Large intestine (tissue), 3 donors: ENCODE results near the gene CNTN4. TPM values are rescaled to one million over a fixed set of nuclear protein-coding genes. Genes with fewer than 3 reads are reported as not detected.
"Not testable (repeated sequence)": the region's sequence is repeated elsewhere in the genome, so short reads cannot be mapped to it uniquely, and the experiment has no call there.

Source experiments
- DNase-seq, 2 donors: peaks; one replicate each; pipeline versions ENCODE4 v3.0.0 to v3.0.0-alpha.2; 2013
- H3K27ac ChIP-seq: one replicate; pipeline ENCODE4 v1.5.1; 2013; ENCODE audit warnings: low read length
- H3K27me3 ChIP-seq: 2 replicates; pipeline ENCODE4 v1.6.1; 2013; ENCODE audit warnings: low read length; ENCODE audit not compliant: control insufficient read depth, insufficient read depth
- H3K36me3 ChIP-seq: 2 replicates; pipeline ENCODE4 v1.6.1; 2013; ENCODE audit warnings: low read length; ENCODE audit not compliant: control insufficient read depth, insufficient read depth
- H3K4me1 ChIP-seq: one replicate; pipeline ENCODE4 v1.6.1; 2013; ENCODE audit warnings: low read length; ENCODE audit not compliant: control insufficient read depth, insufficient read depth
- H3K4me3 ChIP-seq: one replicate; pipeline ENCODE4 v1.5.1; 2013; ENCODE audit warnings: low read length
- H3K9me3 ChIP-seq: one replicate; pipeline ENCODE4 v1.6.1; 2013; ENCODE audit warnings: mild to moderate bottlenecking, low read depth, low read length, moderate library complexity; ENCODE audit not compliant: control insufficient read depth
- WGBS: methylation state at CpG from one replicate; pipeline ENCODE4 v1.1.5; 2013; ENCODE audit warnings: low lambda C conversion rate; ENCODE audit not compliant: insufficient coverage; 5-methylcytosine and 5-hydroxymethylcytosine counted together
- polyA plus RNA-seq: library from polyadenylated mRNA; unstranded; fragments of 120-200 nt; gene quantifications from one replicate; pipeline ENCODE4 v1.2.1, GENCODE V29; 2013

The CNTN4 gene
- polyA plus RNA-seq, 1 donor, result 9.3 TPM

- no peak overlapping the region for H3K4me3 ChIP-seq
- no peak overlapping the region for H3K27ac ChIP-seq
- WGBS, result no CpG with 5 or more reads among the region's 2 CpGs
- no peaks in the 10 kb centered on the region for H3K9me3 ChIP-seq
- no peak for DNase-seq
- H3K27me3 ChIP-seq, result no peaks in the 10 kb centered on the region
- no peaks in the 10 kb centered on the region for H3K4me1 ChIP-seq
- no peaks in the 10 kb centered on the region for H3K36me3 ChIP-seq
Measured at GRCh38 chr3:2784627-2785026, 686.0 kb downstream of the CNTN4 start.

- Histone ChIP-seq H3K4me3 (no peak overlapping the region), H3K27ac (no peak overlapping the region), H3K27me3 (no peaks in the 10 kb centered on the region), H3K36me3 (no peaks in the 10 kb centered on the region), H3K9me3 (no peaks in the 10 kb centered on the region), H3K4me1 (no peaks in the 10 kb centered on the region)
- no CpG with 5 or more reads among the region's 1 CpG for WGBS
- no peak for DNase-seq
Measured at GRCh38 chr3:2790266-2790815, 691.7 kb downstream of the CNTN4 start.

GRCh38 chr3:2792432-2792831, 693.8 kb downstream of the CNTN4 start:
- Histone ChIP-seq H3K9me3 (no peaks in the 10 kb centered on the region), H3K27ac (no peak overlapping the region), H3K27me3 (no peaks in the 10 kb centered on the region), H3K4me1 (no peaks in the 10 kb centered on the region), H3K36me3 (no peaks in the 10 kb centered on the region), H3K4me3 (no peak overlapping the region)
- WGBS, result no CpG with 5 or more reads among the region's 1 CpG
- no peak for DNase-seq

- Histone ChIP-seq H3K36me3 (no peaks in the 10 kb centered on the region), H3K27me3 (no peaks in the 10 kb centered on the region), H3K27ac (no peak overlapping the region), H3K4me3 (no peak overlapping the region), H3K4me1 (no peaks in the 10 kb centered on the region), H3K9me3 (no peaks in the 10 kb centered on the region)
- WGBS, result no CpG with 5 or more reads among the region's 1 CpG
- no peak for DNase-seq
Measured at GRCh38 chr3:2793987-2794386, 695.3 kb downstream of the CNTN4 start.

DNA sequence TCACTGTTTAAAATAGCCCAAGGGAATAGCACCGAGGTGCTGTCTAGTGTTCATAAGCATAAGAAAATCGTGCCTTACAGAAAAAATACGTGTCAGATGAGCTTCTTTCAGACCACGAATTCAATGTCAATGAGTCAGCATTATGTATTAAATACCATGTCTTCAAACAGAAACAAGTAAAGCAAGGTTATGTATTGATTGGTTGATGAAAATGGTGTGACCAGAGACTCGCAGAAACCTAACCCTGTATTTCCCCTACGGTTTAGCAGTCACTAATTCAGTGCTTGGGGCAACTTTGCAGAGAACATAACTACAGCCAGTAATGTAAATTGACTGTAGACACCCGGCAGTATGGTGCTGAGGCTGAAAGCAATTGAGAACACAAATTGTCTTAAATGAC, 703.8 kb downstream of the CNTN4 start:
- Histone ChIP-seq H3K27me3 (no peaks in the 10 kb centered on the region), H3K4me1 (no peaks in the 10 kb centered on the region), H3K4me3 (no peak overlapping the region), H3K9me3 (no peaks in the 10 kb centered on the region), H3K36me3 (no peaks in the 10 kb centered on the region), H3K27ac (no peak overlapping the region)
- WGBS, result no CpG with 5 or more reads among the region's 7 CpGs
- DNase-seq, result no peak

GRCh38 chr3:2807514-2807913, 708.8 kb downstream of the CNTN4 start:
- DNase-seq, result no peak
- no peaks in the 10 kb centered on the region for H3K36me3 ChIP-seq
- WGBS, result no CpG with 5 or more reads among the region's 1 CpG

GRCh38 chr3:2810723-2811122, 712.1 kb downstream of the CNTN4 start:
- Histone ChIP-seq H3K27me3 (no peaks in the 10 kb centered on the region), H3K4me3 (no peak overlapping the region), H3K27ac (no peak overlapping the region), H3K9me3 (no peaks in the 10 kb centered on the region), H3K36me3 (no peaks in the 10 kb centered on the region), H3K4me1 (no peaks in the 10 kb centered on the region)
- DNase-seq, result no peak
- WGBS, result no CpG with 5 or more reads among the region's 1 CpG

More at GRCh38 chr3:2807514-2807913, 708.8 kb downstream of the CNTN4 start:
- H3K4me3 ChIP-seq, result no peak overlapping the region
- H3K4me1 ChIP-seq, result no peaks in the 10 kb centered on the region
- no peak overlapping the region for H3K27ac ChIP-seq
- no peaks in the 10 kb centered on the region for H3K9me3 ChIP-seq
- H3K27me3 ChIP-seq, result no peaks in the 10 kb centered on the region

DNA sequence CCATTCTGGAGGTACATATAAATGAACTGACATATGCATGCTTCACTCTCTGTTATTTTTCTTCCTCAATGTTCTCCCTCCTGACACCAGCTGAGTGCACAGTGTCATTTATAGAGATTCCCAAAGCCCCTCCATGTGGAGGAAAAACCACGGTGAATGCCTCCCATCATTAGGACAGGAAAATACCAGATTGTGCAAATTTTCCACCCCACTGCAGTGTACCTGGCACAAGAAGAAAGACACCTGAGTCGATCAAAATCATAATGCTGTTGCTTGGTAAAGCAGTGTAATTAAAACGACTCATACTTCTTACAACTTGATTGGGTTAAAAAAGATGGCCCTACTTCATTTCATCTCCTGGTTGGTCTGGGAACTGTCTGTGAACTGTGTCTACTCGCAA, 720.9 kb downstream of the CNTN4 start:
- no CpG with 5 or more reads among the region's 4 CpGs for WGBS
- H3K36me3 ChIP-seq, result no peaks in the 10 kb centered on the region
- H3K27ac ChIP-seq, result no peak overlapping the region
- H3K4me1 ChIP-seq, result no peaks in the 10 kb centered on the region
- no peaks in the 10 kb centered on the region for H3K9me3 ChIP-seq
- H3K4me3 ChIP-seq, result no peak overlapping the region
- DNase-seq, result no peak
- H3K27me3 ChIP-seq, result no peaks in the 10 kb centered on the region

DNA sequence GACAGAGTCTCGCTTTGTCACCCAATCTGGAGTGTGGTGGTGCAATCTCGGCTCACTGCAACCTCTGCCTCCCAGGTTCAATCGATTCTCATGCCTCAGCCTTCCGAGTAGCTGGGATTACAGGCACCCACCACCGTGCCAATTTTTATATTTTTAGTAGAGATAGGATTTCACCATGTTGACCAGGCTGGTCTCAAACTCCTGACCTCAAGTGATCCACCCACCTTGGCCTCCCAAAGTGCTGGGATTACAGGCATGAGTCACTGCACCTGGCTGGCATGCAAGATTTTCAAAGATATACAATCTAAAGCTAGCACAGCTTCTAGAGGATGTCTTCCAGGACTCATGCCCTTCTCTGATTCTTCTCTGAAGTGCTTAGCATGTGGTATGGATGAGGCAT, 722.3 kb downstream of the CNTN4 start:
- not testable (repeated sequence) for DNase-seq, H3K27ac ChIP-seq, H3K4me3 ChIP-seq, H3K27me3 ChIP-seq, H3K9me3 ChIP-seq, H3K4me1 ChIP-seq, H3K36me3 ChIP-seq
- no CpG with 5 or more reads among the region's 5 CpGs for WGBS

GRCh38 chr3:2822611-2823010, 723.9 kb downstream of the CNTN4 start:
- 94% methylated on average over 3 of the region's 5 CpGs for WGBS
- no peaks in the 10 kb centered on the region for H3K4me1 ChIP-seq

GRCh38 chr3:2823031-2823430, 724.4 kb downstream of the CNTN4 start:
- H3K27ac ChIP-seq, result no peak overlapping the region
- DNase-seq, result no peak
- no CpG with 5 or more reads among the region's 5 CpGs for WGBS

More at GRCh38 chr3:2822611-2823010, 723.9 kb downstream of the CNTN4 start:
- no peaks in the 10 kb centered on the region for H3K36me3 ChIP-seq
- H3K4me3 ChIP-seq, result no peak overlapping the region
- no peaks in the 10 kb centered on the region for H3K27me3 ChIP-seq
- DNase-seq, result no peak
- H3K27ac ChIP-seq, result no peak overlapping the region
- no peaks in the 10 kb centered on the region for H3K9me3 ChIP-seq

More at GRCh38 chr3:2823031-2823430, 724.4 kb downstream of the CNTN4 start:
- no peaks in the 10 kb centered on the region for H3K27me3 ChIP-seq
- no peak overlapping the region for H3K4me3 ChIP-seq
- H3K9me3 ChIP-seq, result no peaks in the 10 kb centered on the region
- no peaks in the 10 kb centered on the region for H3K4me1 ChIP-seq
- H3K36me3 ChIP-seq, result no peaks in the 10 kb centered on the region
